Neural progenitor cell (in vitro differentiated cells): ENCODE results near the gene PLEKHS1.

Source experiments
- CTCF ChIP-seq: fragments of 200-600 bp; sonication (generic); IDR thresholded peaks from 2 replicates; pipeline ENCODE4 v1.5.1; 2017; ENCODE audit warnings: antibody characterized with exemption, mild to moderate bottlenecking
- EZH2 ChIP-seq: fragments of 200-600 bp; sonication (generic); IDR thresholded peaks from 2 replicates; pipeline ENCODE4 v1.6.1; 2017; ENCODE audit warnings: antibody characterized with exemption, mild to moderate bottlenecking, moderate library complexity
- EZH2phosphoT487 ChIP-seq: fragments of 200-600 bp; sonication (generic); IDR thresholded peaks from 2 replicates; pipeline ENCODE4 v1.6.1; 2017; ENCODE audit warnings: antibody characterized with exemption

GRCh38 chr10:113825791-113826190 lies 74.3 kb downstream of the PLEKHS1 start:
- TF ChIP-seq CTCF (no peak), EZH2 (no peak), EZH2phosphoT487 (no peak)
